ENCODE results near the gene CCL7. TPM values are rescaled to one million over a fixed set of nuclear protein-coding genes. Genes with fewer than 3 reads are reported as not detected.
"Not testable (repeated sequence)": the region's sequence is repeated elsewhere in the genome, so short reads cannot be mapped to it uniquely, and the experiment has no call there.

The CCL7 gene
- total RNA-seq, 2 donors from 2014 or later, result 0.72 TPM; not detected in 1

DNA sequence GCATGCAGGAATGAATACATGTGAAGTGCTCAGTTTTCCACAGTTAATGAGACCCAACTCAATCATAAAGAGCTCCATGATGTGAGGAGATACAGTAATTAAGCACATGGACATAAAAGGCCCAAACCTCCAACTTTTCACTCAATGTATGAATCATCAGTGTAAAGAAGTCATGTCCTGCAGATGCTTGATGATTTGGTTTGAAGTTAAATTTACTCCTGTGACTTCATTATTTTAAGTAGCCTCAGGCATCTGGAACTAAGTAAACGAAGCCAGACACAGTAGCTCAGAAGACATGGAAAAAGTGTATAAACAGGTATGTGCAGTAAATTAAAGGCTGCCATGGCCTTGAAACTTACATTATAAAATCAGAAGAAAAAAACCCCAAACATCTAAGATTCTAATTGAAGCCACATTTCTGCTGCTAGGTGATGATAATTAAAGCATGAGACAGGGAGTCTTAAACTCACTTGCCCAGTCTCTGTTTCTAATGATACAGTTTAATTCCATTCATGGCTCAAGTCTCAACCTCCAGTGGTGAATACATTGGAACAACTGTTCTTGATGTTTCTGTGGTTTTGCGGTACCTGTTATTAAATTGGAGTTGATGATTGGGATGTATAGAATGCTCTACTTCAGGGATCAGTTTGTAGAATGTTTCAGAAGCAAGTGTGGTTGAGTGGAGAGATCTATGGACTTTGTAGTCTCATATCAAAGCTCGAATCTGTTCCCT is 43.8 kb upstream of the CCL7 start:
- Histone ChIP-seq H3K4me3 (no peak overlapping the region), H3K4me1 (no peaks in the 10 kb centered on the region), H3K36me3 (no peaks in the 10 kb centered on the region), H3K27ac (no peak overlapping the region), H3K9me3 (no peaks in the 10 kb centered on the region), H3K27me3 (no peaks in the 10 kb centered on the region), H3K9ac (ENCODE audit: low read depth in 2 of 2, low read length in 2 of 2) (no peak overlapping the region)
- intact Hi-C loops (cut with DNase I), result no loop called here
- DNase-seq, result no peak
- no peak for TF ChIP-seq CTCF (IDR thresholded peaks at IDR 0.05)

- Histone ChIP-seq H3K4me3 (no peak overlapping the region), H3K27ac (no peak overlapping the region), H3K27me3 (no peaks in the 10 kb centered on the region), H3K9me3 (no peaks in the 10 kb centered on the region), H3K4me1 (no peaks in the 10 kb centered on the region), H3K9ac (ENCODE audit: low read depth in 2 of 2, low read length in 2 of 2) (no peak overlapping the region), H3K36me3 (no peaks in the 10 kb centered on the region)
- intact Hi-C loops (cut with DNase I), result no loop called here
- no peak for DNase-seq
- no peak for TF ChIP-seq CTCF (IDR thresholded peaks at IDR 0.05)
Observed at GRCh38 chr17:34226744-34227034, 43.3 kb upstream of the CCL7 start.

- H3K27me3 ChIP-seq; H3K9ac ChIP-seq (ENCODE audit: low read depth in 2 of 2, low read length in 2 of 2); H3K27ac ChIP-seq; H3K36me3 ChIP-seq; DNase-seq; intact Hi-C loops (cut with DNase I); H3K9me3 ChIP-seq; H3K4me3 ChIP-seq; H3K4me1 ChIP-seq: not testable (repeated sequence)
Observed at GRCh38 chr17:34227293-34227692, 42.7 kb upstream of the CCL7 start.

DNA sequence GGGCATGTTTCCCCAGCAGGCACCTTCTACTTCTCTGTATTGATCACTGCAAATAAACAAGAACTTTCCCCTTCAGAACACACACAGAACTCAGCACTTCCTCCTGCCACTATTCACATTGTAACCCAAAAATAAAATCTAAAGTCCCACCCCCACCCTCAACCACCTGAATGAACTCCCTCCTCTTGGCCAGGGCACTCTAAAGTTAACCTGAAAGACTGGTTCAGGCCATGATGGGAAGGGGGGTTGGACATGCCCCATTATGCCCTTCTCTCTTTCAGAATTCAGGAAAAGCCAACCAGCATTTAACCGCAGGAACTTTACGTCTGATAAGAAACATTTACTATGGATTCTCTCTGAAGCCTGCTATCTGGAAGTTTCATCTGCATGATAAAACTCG is 42.3 kb upstream of the CCL7 start:
- DNase-seq, result no peak
- Histone ChIP-seq H3K4me1 (no peaks in the 10 kb centered on the region), H3K27ac (no peak overlapping the region), H3K27me3 (no peaks in the 10 kb centered on the region), H3K36me3 (no peaks in the 10 kb centered on the region), H3K9ac (ENCODE audit: low read depth in 2 of 2, low read length in 2 of 2) (no peak overlapping the region), H3K9me3 (no peaks in the 10 kb centered on the region), H3K4me3 (no peak overlapping the region)
- no peak for TF ChIP-seq CTCF (IDR thresholded peaks at IDR 0.05)
- intact Hi-C loops (cut with DNase I), result no loop called here

- H3K9me3 ChIP-seq, result no peaks in the 10 kb centered on the region
- no peak overlapping the region for H3K4me3 ChIP-seq
- intact Hi-C loops (cut with DNase I), result no loop called here
- TF ChIP-seq CTCF (IDR thresholded peaks at IDR 0.05), result no peak
- no peaks in the 10 kb centered on the region for H3K27me3 ChIP-seq
- H3K4me1 ChIP-seq, result no peaks in the 10 kb centered on the region
- DNase-seq, result no peak
- no peak overlapping the region for H3K9ac ChIP-seq (ENCODE audit: low read depth in 2 of 2, low read length in 2 of 2)
- no peaks in the 10 kb centered on the region for H3K36me3 ChIP-seq
- H3K27ac ChIP-seq, result no peak overlapping the region
Observed at GRCh38 chr17:34228781-34229180, 41.2 kb upstream of the CCL7 start.

GRCh38 chr17:34230342-34230741 is 39.7 kb upstream of the CCL7 start:
- Histone ChIP-seq H3K4me3 (no peak overlapping the region), H3K4me1 (no peaks in the 10 kb centered on the region), H3K36me3 (no peaks in the 10 kb centered on the region), H3K9me3 (no peaks in the 10 kb centered on the region), H3K27ac (no peak overlapping the region), H3K9ac (ENCODE audit: low read depth in 2 of 2, low read length in 2 of 2) (no peak overlapping the region), H3K27me3 (no peaks in the 10 kb centered on the region)
- no peak for TF ChIP-seq CTCF (IDR thresholded peaks at IDR 0.05)
- DNase-seq, result no peak
- intact Hi-C loops (cut with DNase I), result no loop called here
